WTC11 (cell line): ENCODE measurements around the gene NLRC4. TPM values are rescaled to one million over a fixed set of nuclear protein-coding genes. Genes with fewer than 3 reads are reported as not detected.

Source experiments
- ATAC-seq: fragments of 200-7000 bp; cut with Tn5 transposase; 2 replicates; pipeline ENCODE4 v1.10.0; 2021; ENCODE audit warnings: mild to moderate bottlenecking, moderate library complexity
- CTCF ChIA-PET: fragments of 300-600 bp; sonication (Branson Sonifier 250); formaldehyde crosslinking; loops from one replicate; lab custom pipeline; 2021; ENCODE audit warnings: antibody characterized with exemption; lab: Charles Lee
- POLR2A ChIA-PET: fragments of 350-600 bp; sonication (Branson Sonifier 250); formaldehyde crosslinking; loops from one replicate; lab custom pipeline; 2021; ENCODE audit warnings: antibody characterized with exemption; lab: Charles Lee
- DNase-seq: peaks from one replicate; pipeline ENCODE4 v3.0.0; 2021; ENCODE audit warnings: low spot score
- H3K27ac Mint-ChIP-seq: 2 replicates; pipeline ENCODE4 v1.8.0; 2021; ENCODE audit warnings: mixed read lengths
- H3K27me3 Mint-ChIP-seq: 2 replicates; pipeline ENCODE4 v1.8.0; 2021; ENCODE audit warnings: low read depth, mild to moderate bottlenecking, moderate library complexity, mixed read lengths
- H3K36me3 Mint-ChIP-seq: 2 replicates; pipeline ENCODE4 v1.8.0; 2021; ENCODE audit warnings: mixed read lengths
- H3K4me1 Mint-ChIP-seq: 2 replicates; pipeline ENCODE4 v1.8.0; 2022; ENCODE audit warnings: mixed read lengths
- H3K4me3 Mint-ChIP-seq: 2 replicates; pipeline ENCODE4 v1.8.0; 2021; ENCODE audit warnings: mild to moderate bottlenecking, moderate library complexity, mixed read lengths
- H3K9me3 Mint-ChIP-seq: 2 replicates; pipeline ENCODE4 v1.8.0; 2021; ENCODE audit warnings: mixed read lengths
- ATF1 ChIP-seq: sonication (generic); formaldehyde crosslinking; IDR thresholded peaks from 2 replicates; pipeline ENCODE4 v1.8.1; 2023; ENCODE audit warnings: mild to moderate bottlenecking, moderate library complexity, missing genetic modification reagents
- ATF2 ChIP-seq: sonication (generic); formaldehyde crosslinking; IDR thresholded peaks from 2 replicates; pipeline ENCODE4 v1.8.1; 2022; ENCODE audit warnings: low read depth, missing genetic modification reagents, borderline replicate concordance
- CREM ChIP-seq: sonication (generic); formaldehyde crosslinking; IDR thresholded peaks from 2 replicates; pipeline ENCODE4 v1.8.1; 2022; ENCODE audit warnings: mild to moderate bottlenecking, missing genetic modification reagents, moderate library complexity
- E2F4 ChIP-seq: sonication (generic); formaldehyde crosslinking; IDR thresholded peaks from 2 replicates; pipeline ENCODE4 v1.8.1; 2022; ENCODE audit warnings: low read depth, mild to moderate bottlenecking, moderate library complexity, missing genetic modification reagents, borderline replicate concordance
- ETV6 ChIP-seq: sonication (generic); formaldehyde crosslinking; IDR thresholded peaks from 2 replicates; pipeline ENCODE4 v1.8.1; 2022; ENCODE audit warnings: mild to moderate bottlenecking, missing genetic modification reagents
- HMGA2 ChIP-seq: fragments of 250-450 bp; sonication (Bioruptor Pico); IDR thresholded peaks from 2 replicates; pipeline ENCODE4 v1.4.0; 2021; ENCODE audit warnings: mild to moderate bottlenecking, moderate library complexity
- HMGXB4 ChIP-seq: sonication (generic); formaldehyde crosslinking; IDR thresholded peaks from 2 replicates; pipeline ENCODE4 v1.8.1; 2023; ENCODE audit warnings: mild to moderate bottlenecking, moderate library complexity, missing genetic modification reagents
- IRF1 ChIP-seq: sonication (generic); formaldehyde crosslinking; IDR thresholded peaks from 2 replicates; pipeline ENCODE4 v1.8.0; 2023; ENCODE audit warnings: missing genetic modification reagents
- JAZF1 ChIP-seq: fragments of 250-450 bp; sonication (Bioruptor Pico); IDR thresholded peaks from 2 replicates; pipeline ENCODE4 v1.9.0; 2021; ENCODE audit warnings: moderate library complexity, mild to moderate bottlenecking, inconsistent platforms
- NFE2L1 ChIP-seq: sonication (generic); formaldehyde crosslinking; IDR thresholded peaks from 2 replicates; pipeline ENCODE4 v1.8.1; 2023; ENCODE audit warnings: missing genetic modification reagents
- SP1 ChIP-seq: sonication (generic); formaldehyde crosslinking; conservative IDR thresholded peaks from 2 replicates; pipeline ENCODE4 v1.8.1; 2022; ENCODE audit warnings: missing genetic modification reagents
- TCF7 ChIP-seq: sonication (generic); formaldehyde crosslinking; IDR thresholded peaks from 2 replicates; pipeline ENCODE4 v1.8.0; 2022; ENCODE audit warnings: mild to moderate bottlenecking, low read depth, missing genetic modification reagents, moderate library complexity
- TEAD1 ChIP-seq: sonication (generic); formaldehyde crosslinking; IDR thresholded peaks from 2 replicates; pipeline ENCODE4 v1.8.0; 2022; ENCODE audit warnings: mild to moderate bottlenecking, missing genetic modification reagents
- USF1 ChIP-seq: sonication (generic); formaldehyde crosslinking; IDR thresholded peaks from 2 replicates; pipeline ENCODE4 v1.8.0; 2022; ENCODE audit warnings: mild to moderate bottlenecking, missing genetic modification reagents
- ZBTB43 ChIP-seq: sonication (generic); formaldehyde crosslinking; IDR thresholded peaks from 2 replicates; pipeline ENCODE4 v1.8.1; 2023; ENCODE audit warnings: mild to moderate bottlenecking, missing genetic modification reagents
- ZNF219 ChIP-seq: sonication (generic); formaldehyde crosslinking; IDR thresholded peaks from 2 replicates; pipeline ENCODE4 v1.8.0; 2023; ENCODE audit warnings: missing genetic modification reagents, mild to moderate bottlenecking, borderline replicate concordance
- ZNF232 ChIP-seq: sonication (generic); formaldehyde crosslinking; IDR thresholded peaks from 2 replicates; pipeline ENCODE4 v1.8.0; 2022; ENCODE audit warnings: mild to moderate bottlenecking, missing genetic modification reagents
- ZNF425 ChIP-seq: fragments of 250-450 bp; sonication (Bioruptor Pico); conservative IDR thresholded peaks from 2 replicates; pipeline ENCODE4 v1.9.0; 2021; ENCODE audit warnings: mild to moderate bottlenecking
- ZNF512 ChIP-seq: sonication (generic); formaldehyde crosslinking; IDR thresholded peaks from 2 replicates; pipeline ENCODE4 v1.8.1; 2022; ENCODE audit warnings: missing genetic modification reagents, borderline replicate concordance
- total RNA-seq: library from RNA; stranded (reverse); gene quantifications from 3 replicates; pipeline ENCODE4 v1.2.3, GENCODE V29; 2021

Gene NLRC4
- total RNA-seq, 1 experiment from 2014 or later: not detected

GRCh38 chr2:32237996-32238395, 26.7 kb downstream of the NLRC4 start:
- no peak overlapping the region for H3K4me3 Mint-ChIP-seq
- CTCF ChIA-PET: no interaction called here
- TF ChIP-seq ETV6: no peak
- TF ChIP-seq, all 79 proteins: peak for 0
- Mint-ChIP-seq H3K27me3 (no peaks in the 10 kb centered on the region), H3K27ac (no peak overlapping the region), H3K36me3 (peaks cover 3% of the 10 kb centered on the region; the same call in 1 of the 2 replicates), H3K9me3 (peaks cover 5% of the 10 kb centered on the region), H3K4me1 (peaks cover 7% of the 10 kb centered on the region)
- POLR2A ChIA-PET: no interaction called here
- ATAC-seq (no peak), DNase-seq (no peak)

GRCh38 chr2:32237488-32237887, 27.2 kb downstream of the NLRC4 start:
- CTCF ChIA-PET: no interaction called here
- H3K27ac Mint-ChIP-seq: no peak overlapping the region
- peaks cover 7% of the 10 kb centered on the region for H3K4me1 Mint-ChIP-seq
- H3K4me3 Mint-ChIP-seq: no peak overlapping the region
- H3K27me3 Mint-ChIP-seq: no peaks in the 10 kb centered on the region
- H3K9me3 Mint-ChIP-seq: peaks cover 5% of the 10 kb centered on the region
- TF ChIP-seq JAZF1 (CRISPR knock-in tag): no peak
- no peak for TF ChIP-seq TEAD1 (CRISPR knock-in tag)
- TF ChIP-seq TCF7 (CRISPR knock-in tag): no peak
- TF ChIP-seq ZNF232: no peak
- TF ChIP-seq IRF1 (CRISPR knock-in tag): no peak
- no peak for TF ChIP-seq ATF2 (CRISPR knock-in tag)
- TF ChIP-seq ETV6: no peak
- TF ChIP-seq ZBTB43 (CRISPR knock-in tag): no peak
- TF ChIP-seq USF1 (CRISPR knock-in tag): no peak
- no peak for TF ChIP-seq ZNF425 (CRISPR knock-in tag)
- no peak for TF ChIP-seq HMGA2 (CRISPR knock-in tag)
- no peak for TF ChIP-seq SP1 (CRISPR knock-in tag)
- TF ChIP-seq CREM: no peak
- no peak for TF ChIP-seq NFE2L1
- TF ChIP-seq ZNF219: no peak
- no peak for TF ChIP-seq ZNF512 (CRISPR knock-in tag)
- no peak for TF ChIP-seq ATF1 (CRISPR knock-in tag)
- TF ChIP-seq HMGXB4: no peak
- TF ChIP-seq E2F4 (CRISPR knock-in tag): no peak
- TF ChIP-seq, all 79 proteins: peak for 0
- no peak for DNase-seq
- POLR2A ChIA-PET: no interaction called here
- H3K36me3 Mint-ChIP-seq: peaks cover 3% of the 10 kb centered on the region; the same call in 1 of the 2 replicates
- ATAC-seq: no peak
